Esophagus squamous epithelium (tissue), 5 donors: Measurements from ENCODE around the gene RALGPS1. TPM values are rescaled to one million over a fixed set of nuclear protein-coding genes. Genes with fewer than 3 reads are reported as not detected.

ENCODE experiments used
- DNase-seq: peaks from one replicate; lab custom pipeline; 2025; lab: John Stamatoyannopoulos, UW
- H3K27ac ChIP-seq, 4 donors: fragments of 200-600 bp; sonication (generic); one replicate each; pipeline ENCODE4 v1.5.1; 2016 to 2019; ENCODE audit warnings: mild to moderate bottlenecking in 1 of 4
- H3K27me3 ChIP-seq, 4 donors: fragments of 200-600 bp; sonication (generic); 1 replicate in 3 of 4; 2 replicates in 1 of 4; pipeline versions ENCODE4 v1.5.1 to v1.6.0; 2017 to 2021; ENCODE audit warnings: antibody characterized with exemption in 1 of 4
- H3K36me3 ChIP-seq, 3 donors: fragments of 200-600 bp; sonication (generic); one replicate each; pipeline ENCODE4 v1.5.1; 2016 to 2019
- H3K4me1 ChIP-seq, 3 donors: fragments of 200-600 bp; sonication (generic); one replicate each; pipeline ENCODE4 v1.5.1; 2017 to 2019
- H3K4me3 ChIP-seq, 4 donors: fragments of 200-600 bp; sonication (generic); 1 replicate in 3 of 4; 2 replicates in 1 of 4; pipeline ENCODE4 v1.5.1; 2016 to 2019; ENCODE audit warnings: mild to moderate bottlenecking in 2 of 4, moderate library complexity in 1 of 4
- H3K9me3 ChIP-seq, 3 donors: fragments of 200-600 bp; sonication (generic); one replicate each; pipeline ENCODE4 v1.5.1; 2016 to 2019
- CTCF ChIP-seq, 6 experiments: fragments of 450-650 bp in 4 of 6; fragments of 200-600 bp in 2 of 6; sonication (generic) in 2 of 6; IDR thresholded peaks; one replicate each; pipeline ENCODE4 v1.5.1; 2016 to 2019; ENCODE audit warnings: antibody characterized with exemption in 6 of 6, mild to moderate bottlenecking in 4 of 6, moderate library complexity in 4 of 6
- POLR2A ChIP-seq, 4 donors: fragments of 450-650 bp; IDR thresholded peaks; one replicate each; pipeline ENCODE4 v1.6.1; 2017; ENCODE audit warnings: antibody characterized with exemption in 4 of 4, mild to moderate bottlenecking in 4 of 4, moderate library complexity in 3 of 4
- WGBS, 2 donors: methylation state at CpG; one replicate each; pipeline ENCODE4 v1.1.5; 2018; 5-methylcytosine and 5-hydroxymethylcytosine counted together
- intact Hi-C: fragments of 100-400 bp; cut with DNase I; formaldehyde crosslinking; loops from one replicate; pipeline ENCODE4 v1.15.0; 2022
- total RNA-seq, 4 donors: library from RNA; depleted of rRNA; stranded (reverse); fragments of >200 nt; gene quantifications; one replicate each; pipeline ENCODE4 v1.1.0, GENCODE V29; 2016
- donor health status: DM: yes; HTN: yes; CAD: no.

The RALGPS1 gene
- total RNA-seq, 4 donors from 2014 or later: 3.0 to 16.4 (median 10.6) TPM

- TF ChIP-seq POLR2A (IDR thresholded peaks at IDR 0.05) (no peak), CTCF (IDR thresholded peaks at IDR 0.05) (no peak)
- Histone ChIP-seq H3K27me3 (no peaks in the 10 kb centered on the region), H3K27ac (peak overlapping the region in 3 of 4 donors; percentile 62 to 74 (median 63)), H3K9me3 (no peaks in the 10 kb centered on the region), H3K4me1 (peaks cover 5 to 28% (median 15%) of the 10 kb centered on the region in 3 donors), H3K4me3 (peak overlapping the region in 2 of 4 donors; percentile 3 to 33), H3K36me3 (no peaks in the 10 kb centered on the region)
- intact Hi-C loops: no loop called here
- WGBS, 2 donors: 30 to 78% methylated on average over 10 to 13 of the region's 13 CpGs
- no peak for DNase-seq
These were observed 240.0 kb downstream of the RALGPS1 start for GRCh38 chr9:127154390-127155191.

GRCh38 chr9:127155314-127155960 is 240.9 kb downstream of the RALGPS1 start:
- Histone ChIP-seq H3K4me3 (no peak overlapping the region), H3K27ac (peak overlapping the region in 3 of 4 donors; percentile 62 to 74 (median 63)), H3K4me1 (peaks cover 5 to 36% (median 17%) of the 10 kb centered on the region in 3 donors), H3K36me3 (no peaks in the 10 kb centered on the region), H3K27me3 (no peaks in the 10 kb centered on the region), H3K9me3 (no peaks in the 10 kb centered on the region)
- WGBS, 2 donors: 75 to 77% methylated on average over 4 of the region's 5 CpGs
- intact Hi-C loops: no loop called here
- TF ChIP-seq POLR2A (IDR thresholded peaks at IDR 0.05) (no peak), CTCF (IDR thresholded peaks at IDR 0.05) (no peak)
- DNase-seq: no peak

GRCh38 chr9:127158786-127159324 is 244.3 kb downstream of the RALGPS1 start:
- intact Hi-C loops: no loop called here
- H3K27ac ChIP-seq: peak overlapping the region in 1 of 4 donors; percentile 2
- H3K4me3 ChIP-seq: no peak overlapping the region
- no peaks in the 10 kb centered on the region for H3K9me3 ChIP-seq
- no peaks in the 10 kb centered on the region for H3K27me3 ChIP-seq
- H3K4me1 ChIP-seq: peaks cover 5 to 59% (median 17%) of the 10 kb centered on the region in 3 donors
- no peak for DNase-seq
- WGBS, 2 donors: 66 to 69% methylated on average over 4 of the region's 4 CpGs
- TF ChIP-seq CTCF (IDR thresholded peaks at IDR 0.05) (no peak), POLR2A (IDR thresholded peaks at IDR 0.05) (no peak)
- no peaks in the 10 kb centered on the region for H3K36me3 ChIP-seq

GRCh38 chr9:127159325-127159801 is 244.8 kb downstream of the RALGPS1 start:
- peak overlapping the region in 3 of 4 donors; percentile 2 to 33 (median 13) for H3K27ac ChIP-seq
- H3K4me1 ChIP-seq: peaks cover 0 to 58% (median 13%) of the 10 kb centered on the region in 3 donors
- WGBS, 2 donors: 59 to 70% methylated on average over 1 to 4 of the region's 5 CpGs
- no peaks in the 10 kb centered on the region for H3K9me3 ChIP-seq
- TF ChIP-seq CTCF (IDR thresholded peaks at IDR 0.05): no peak
- TF ChIP-seq POLR2A (IDR thresholded peaks at IDR 0.05): no peak
- H3K36me3 ChIP-seq: no peaks in the 10 kb centered on the region
- intact Hi-C loops: no loop called here
- no peak overlapping the region for H3K4me3 ChIP-seq
- H3K27me3 ChIP-seq: no peaks in the 10 kb centered on the region
- DNase-seq: no peak
